OCI-LY7 (cell line): Measurements from ENCODE around the gene EYS. TPM values are rescaled to one million over a fixed set of nuclear protein-coding genes. Genes with fewer than 3 reads are reported as not detected.

Source experiments
- BruUV-seq: library from RNA; stranded (reverse); fragments of 400-500 nt; replicated peaks from 2 replicates; lab custom pipeline; 2021; lab: Mats Ljungman, UMichigan
- CTCF ChIA-PET: fragments of 300-600 bp; sonication (Branson Sonifier 250); formaldehyde crosslinking; loops from one replicate; lab custom pipeline; 2022; ENCODE audit warnings: antibody characterized with exemption; ENCODE audit not compliant: unreplicated experiment; lab: Charles Lee
- POLR2A ChIA-PET: fragments of 300-600 bp; sonication (Branson Sonifier 250); formaldehyde crosslinking; loops from one replicate; lab custom pipeline; 2022; ENCODE audit warnings: antibody characterized with exemption; lab: Charles Lee
- DNase-seq: peaks from one replicate; pipeline ENCODE4 v3.0.0-alpha.2; 2015; ENCODE audit warnings: low spot score
- H2AFZ ChIP-seq: fragments of 200-600 bp; sonication (generic), shearing (Covaris generic); 2 replicates; pipeline ENCODE4 v1.6.1; 2014; ENCODE audit warnings: mild to moderate bottlenecking, antibody characterized with exemption, low read length, moderate library complexity
- H3K27ac ChIP-seq: fragments of 200-600 bp; sonication (generic); 2 replicates; pipeline ENCODE4 v1.5.1; 2014; ENCODE audit warnings: mixed run types, low read depth, mild to moderate bottlenecking, moderate library complexity, low read length, inconsistent platforms; ENCODE audit not compliant: poor library complexity, severe bottlenecking
- H3K36me3 ChIP-seq: fragments of 200-600 bp; sonication (generic); 2 replicates; pipeline ENCODE4 v1.6.1; 2014; ENCODE audit warnings: mild to moderate bottlenecking, antibody characterized with exemption, low read length, moderate library complexity, mixed read lengths; ENCODE audit not compliant: insufficient read depth
- H3K4me1 ChIP-seq: fragments of 200-600 bp; sonication (generic); 2 replicates; pipeline ENCODE4 v1.5.1; 2014; ENCODE audit warnings: mild to moderate bottlenecking, low read length; ENCODE audit not compliant: insufficient read depth, poor library complexity, severe bottlenecking
- H3K4me2 ChIP-seq: fragments of 200-600 bp; sonication (generic); 2 replicates; pipeline ENCODE4 v1.6.1; 2014; ENCODE audit warnings: mild to moderate bottlenecking, low read length
- H3K4me3 ChIP-seq: fragments of 200-600 bp; sonication (generic); 2 replicates; pipeline ENCODE4 v1.5.1; 2014; ENCODE audit warnings: mild to moderate bottlenecking, low read depth, low read length; ENCODE audit not compliant: poor library complexity, severe bottlenecking
- H3K79me2 ChIP-seq: fragments of 200-600 bp; sonication (generic); 2 replicates; pipeline ENCODE4 v1.6.1; 2016; ENCODE audit warnings: low read depth, mild to moderate bottlenecking, low read length, moderate library complexity, mixed read lengths; ENCODE audit not compliant: insufficient read depth
- H3K9me2 ChIP-seq: fragments of 200-600 bp; sonication (generic); 2 replicates; pipeline ENCODE4 v1.6.1; 2016; ENCODE audit warnings: mild to moderate bottlenecking, low read length, mixed read lengths; ENCODE audit not compliant: insufficient read depth
- H3K9me3 ChIP-seq: fragments of 200-600 bp; sonication (generic); 2 replicates; pipeline ENCODE4 v1.6.1; 2014; ENCODE audit warnings: mild to moderate bottlenecking, mixed run types, low read length, mixed read lengths
- H4K20me1 ChIP-seq: fragments of 200-600 bp; sonication (generic); 2 replicates; pipeline ENCODE4 v1.6.1; 2014; ENCODE audit warnings: mild to moderate bottlenecking, antibody characterized with exemption, low read length, moderate library complexity, mixed read lengths; ENCODE audit not compliant: insufficient read depth
- EZH2phosphoT487 ChIP-seq: fragments of 200-600 bp; sonication (generic); IDR thresholded peaks from 2 replicates; pipeline ENCODE4 v1.6.1; 2018; ENCODE audit warnings: low read depth, borderline replicate concordance, mild to moderate bottlenecking, mixed run types, antibody characterized with exemption, low read length, moderate library complexity, mixed read lengths
- intact Hi-C: fragments of 100-400 bp; cut with micrococcal nuclease; formaldehyde crosslinking; loops from one replicate; pipeline ENCODE4 v1.10.0; 2022; ENCODE audit not compliant: unreplicated experiment
- total RNA-seq, 2 experiments: library from RNA; depleted of rRNA in 1 of 2; stranded (reverse); fragments of >200 nt in 1 of 2; shearing (Covaris generic) in 1 of 2; gene quantifications; 2 replicates each; pipeline ENCODE4 v1.2.3, GENCODE V29; 2014 to 2022
- TF ChIP-seq, protein P1 (sequence below): fragments of 200-600 bp; sonication (generic); conservative IDR thresholded peaks from 2 replicates; pipeline ENCODE4 v1.5.1; 2014; ENCODE audit warnings: mild to moderate bottlenecking, antibody characterized with exemption, low read length, moderate library complexity, mixed read lengths

Gene EYS
- total RNA-seq, 2 experiments from 2014 or later: not detected

GRCh38 chr6:64547594-64548268, 1159.3 kb downstream of the EYS start:
- no TSS peak for BruUV-seq

DNA sequence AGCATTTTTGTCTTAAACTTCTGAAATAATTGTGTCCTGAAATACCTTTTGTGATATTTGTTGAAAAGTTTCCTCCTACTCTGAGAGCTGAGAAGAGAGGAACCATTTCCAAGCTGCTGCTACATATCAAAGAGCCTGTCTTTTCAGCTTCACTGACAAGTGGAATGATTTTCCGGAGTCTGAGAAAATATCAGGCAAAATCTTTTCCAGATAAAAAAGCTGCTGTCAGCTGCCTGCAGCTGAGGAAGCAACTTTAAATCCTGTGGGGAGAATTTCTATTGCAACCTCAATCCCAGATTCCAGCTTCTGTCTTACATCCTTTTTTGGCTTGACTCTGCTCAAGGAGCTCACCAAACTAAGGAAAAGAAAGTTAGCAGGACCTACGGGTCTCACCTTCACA, 1167.1 kb downstream of the EYS start:
- no peaks in the 10 kb centered on the region for H4K20me1 ChIP-seq
- CTCF ChIA-PET: no interaction called here
- H2AFZ ChIP-seq: no peak overlapping the region
- DNase-seq: no peak
- TF ChIP-seq EZH2phosphoT487: no peak
- TF ChIP-seq, protein P1, sequence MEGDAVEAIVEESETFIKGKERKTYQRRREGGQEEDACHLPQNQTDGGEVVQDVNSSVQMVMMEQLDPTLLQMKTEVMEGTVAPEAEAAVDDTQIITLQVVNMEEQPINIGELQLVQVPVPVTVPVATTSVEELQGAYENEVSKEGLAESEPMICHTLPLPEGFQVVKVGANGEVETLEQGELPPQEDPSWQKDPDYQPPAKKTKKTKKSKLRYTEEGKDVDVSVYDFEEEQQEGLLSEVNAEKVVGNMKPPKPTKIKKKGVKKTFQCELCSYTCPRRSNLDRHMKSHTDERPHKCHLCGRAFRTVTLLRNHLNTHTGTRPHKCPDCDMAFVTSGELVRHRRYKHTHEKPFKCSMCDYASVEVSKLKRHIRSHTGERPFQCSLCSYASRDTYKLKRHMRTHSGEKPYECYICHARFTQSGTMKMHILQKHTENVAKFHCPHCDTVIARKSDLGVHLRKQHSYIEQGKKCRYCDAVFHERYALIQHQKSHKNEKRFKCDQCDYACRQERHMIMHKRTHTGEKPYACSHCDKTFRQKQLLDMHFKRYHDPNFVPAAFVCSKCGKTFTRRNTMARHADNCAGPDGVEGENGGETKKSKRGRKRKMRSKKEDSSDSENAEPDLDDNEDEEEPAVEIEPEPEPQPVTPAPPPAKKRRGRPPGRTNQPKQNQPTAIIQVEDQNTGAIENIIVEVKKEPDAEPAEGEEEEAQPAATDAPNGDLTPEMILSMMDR: no peak
- BruUV-seq: no TSS peak
- POLR2A ChIA-PET: no interaction called here
- H3K4me1 ChIP-seq: no peaks in the 10 kb centered on the region
- intact Hi-C loops: no loop called here
- H3K4me3 ChIP-seq: no peak overlapping the region
- no peaks in the 10 kb centered on the region for H3K9me2 ChIP-seq
- no peak overlapping the region for H3K4me2 ChIP-seq
- no peaks in the 10 kb centered on the region for H3K36me3 ChIP-seq
- H3K79me2 ChIP-seq: no peaks in the 10 kb centered on the region
- no peak overlapping the region for H3K27ac ChIP-seq
- no peaks in the 10 kb centered on the region for H3K9me3 ChIP-seq

More at GRCh38 chr6:64547594-64548268, 1159.3 kb downstream of the EYS start:
- intact Hi-C loops: no loop called here
- Histone ChIP-seq H4K20me1 (no peaks in the 10 kb centered on the region), H3K79me2 (no peaks in the 10 kb centered on the region), H2AFZ (no peak overlapping the region), H3K4me1 (no peaks in the 10 kb centered on the region), H3K4me3 (no peak overlapping the region), H3K27ac (no peak overlapping the region), H3K36me3 (no peaks in the 10 kb centered on the region), H3K9me2 (no peaks in the 10 kb centered on the region), H3K4me2 (no peak overlapping the region), H3K9me3 (no peaks in the 10 kb centered on the region)
- no peak for DNase-seq
- CTCF ChIA-PET: no interaction called here
- TF ChIP-seq, protein P1: no peak
- TF ChIP-seq EZH2phosphoT487: no peak
- POLR2A ChIA-PET: no interaction called here

GRCh38 chr6:64538722-64539121, 1168.3 kb downstream of the EYS start:
- Histone ChIP-seq H3K27ac (no peak overlapping the region), H3K4me1 (no peaks in the 10 kb centered on the region), H3K9me2 (no peaks in the 10 kb centered on the region), H3K79me2 (no peaks in the 10 kb centered on the region), H3K4me3 (no peak overlapping the region), H3K9me3 (no peaks in the 10 kb centered on the region), H3K4me2 (no peak overlapping the region), H4K20me1 (no peaks in the 10 kb centered on the region), H2AFZ (no peak overlapping the region), H3K36me3 (no peaks in the 10 kb centered on the region)
- TF ChIP-seq, protein P1: no peak
- TF ChIP-seq EZH2phosphoT487: no peak
- no peak for DNase-seq
- ChIA-PET CTCF (no interaction called here), POLR2A (no interaction called here)
- intact Hi-C loops: no loop called here
- no TSS peak for BruUV-seq
